Testis (tissue), 2 donors: ENCODE data around the gene S100A11.

ENCODE experiments used
- POLR2A ChIP-seq: fragments of 450-650 bp; IDR thresholded peaks from one replicate; pipeline ENCODE4 v1.6.1; 2017; ENCODE audit warnings: antibody characterized with exemption, mild to moderate bottlenecking, moderate library complexity
- TF ChIP-seq, protein P1 (sequence below), 3 experiments: fragments of 450-650 bp in 2 of 3; fragments of 200-600 bp in 1 of 3; sonication (generic) in 1 of 3; IDR thresholded peaks; one replicate each; pipeline ENCODE4 v1.5.1; 2016 to 2019; ENCODE audit warnings: antibody characterized with exemption in 3 of 3, mild to moderate bottlenecking in 2 of 3, moderate library complexity in 1 of 3

DNA sequence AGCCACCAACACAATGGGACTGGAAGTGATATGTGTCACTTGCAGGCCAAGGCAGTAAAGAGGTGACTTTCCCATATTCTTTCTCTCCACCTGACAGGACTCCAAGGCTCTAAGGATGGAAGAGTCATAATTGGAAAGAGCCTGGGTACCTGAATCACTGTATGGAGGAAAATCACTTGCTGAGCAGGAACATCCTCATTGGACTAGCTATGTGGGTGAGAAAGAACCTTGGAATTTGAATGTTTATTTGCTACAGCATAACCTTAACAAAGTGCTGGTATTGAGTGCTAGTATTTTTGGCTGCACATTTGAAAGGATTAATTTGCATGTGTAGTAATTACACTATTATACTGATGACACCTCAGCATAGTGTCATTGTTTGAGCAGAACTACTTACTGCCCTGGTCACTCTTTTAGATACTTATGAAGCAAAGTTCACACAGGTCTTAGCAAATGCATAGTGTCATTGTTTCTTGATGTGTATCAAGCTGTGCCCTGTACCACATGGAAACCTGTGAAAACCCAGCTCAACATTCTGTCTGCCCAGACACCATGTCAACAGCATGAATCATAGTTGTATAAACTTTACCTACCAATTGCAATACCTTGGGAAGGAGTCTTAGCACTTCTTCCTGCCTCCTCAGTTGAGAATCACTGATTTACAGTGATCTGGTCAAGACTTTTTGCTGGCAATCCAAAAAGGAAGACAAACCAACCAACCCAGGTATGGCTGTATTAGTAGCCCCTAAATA, 38.0 kb downstream of the S100A11 start:
- TF ChIP-seq POLR2A, result no peak
- TF ChIP-seq, protein P1, sequence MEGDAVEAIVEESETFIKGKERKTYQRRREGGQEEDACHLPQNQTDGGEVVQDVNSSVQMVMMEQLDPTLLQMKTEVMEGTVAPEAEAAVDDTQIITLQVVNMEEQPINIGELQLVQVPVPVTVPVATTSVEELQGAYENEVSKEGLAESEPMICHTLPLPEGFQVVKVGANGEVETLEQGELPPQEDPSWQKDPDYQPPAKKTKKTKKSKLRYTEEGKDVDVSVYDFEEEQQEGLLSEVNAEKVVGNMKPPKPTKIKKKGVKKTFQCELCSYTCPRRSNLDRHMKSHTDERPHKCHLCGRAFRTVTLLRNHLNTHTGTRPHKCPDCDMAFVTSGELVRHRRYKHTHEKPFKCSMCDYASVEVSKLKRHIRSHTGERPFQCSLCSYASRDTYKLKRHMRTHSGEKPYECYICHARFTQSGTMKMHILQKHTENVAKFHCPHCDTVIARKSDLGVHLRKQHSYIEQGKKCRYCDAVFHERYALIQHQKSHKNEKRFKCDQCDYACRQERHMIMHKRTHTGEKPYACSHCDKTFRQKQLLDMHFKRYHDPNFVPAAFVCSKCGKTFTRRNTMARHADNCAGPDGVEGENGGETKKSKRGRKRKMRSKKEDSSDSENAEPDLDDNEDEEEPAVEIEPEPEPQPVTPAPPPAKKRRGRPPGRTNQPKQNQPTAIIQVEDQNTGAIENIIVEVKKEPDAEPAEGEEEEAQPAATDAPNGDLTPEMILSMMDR (IDR thresholded peaks at IDR 0.05), result no peak
